K562 (cell line): ENCODE measurements around the gene DBH.

Experiments used
- CBX5 ChIP-seq: IDR thresholded peaks from 2 replicates; pipeline ENCODE4 v1.6.1; 2014; ENCODE audit warnings: low read depth, borderline replicate concordance
- HDAC6 ChIP-seq: IDR thresholded peaks from 2 replicates; pipeline ENCODE4 v1.6.1; 2012; ENCODE audit warnings: low read depth, mild to moderate bottlenecking, control low read depth, inconsistent platforms, low read length, moderate library complexity
- JUND ChIP-seq, 2 experiments: IDR thresholded peaks; 2 replicates in 1 of 2; 3 replicates in 1 of 2; pipeline ENCODE4 v1.6.1; 2011; ENCODE audit warnings: borderline replicate concordance in 2 of 2, low read depth in 2 of 2, low read length in 2 of 2, improper control_type of control experiment in 1 of 2, missing biosample characterization in 1 of 2, missing genetic modification characterization in 1 of 2, missing genetic modification reagents in 1 of 2
- POLR2AphosphoS5 ChIP-seq: IDR thresholded peaks from 2 replicates; pipeline ENCODE4 v1.6.1; 2011; ENCODE audit warnings: mild to moderate bottlenecking, low read depth, low read length, moderate library complexity; ENCODE audit not compliant: control insufficient read depth, insufficient read depth
- VEZF1 ChIP-seq: fragments of 200-800 bp; sonication (Bioruptor generic); IDR thresholded peaks from 2 replicates; pipeline ENCODE4 v1.6.1; 2017; ENCODE audit warnings: missing genetic modification characterization, missing compliant biosample characterization
- YY1 ChIP-seq, 3 experiments: IDR thresholded peaks; 2 replicates each; pipeline ENCODE4 v1.6.1; 2011; ENCODE audit warnings: low read length in 2 of 3, mild to moderate bottlenecking in 2 of 3, moderate library complexity in 2 of 3, borderline replicate concordance in 1 of 3, control low read depth in 1 of 3, low read depth in 1 of 3; ENCODE audit not compliant: insufficient read depth in 3 of 3, insufficient replicate concordance in 2 of 3, control insufficient read depth in 1 of 3, insufficient read length in 1 of 3; ENCODE audit errors: extremely low read depth in 1 of 3
- ZBTB34 ChIP-seq: fragments of 250-450 bp; sonication (Bioruptor Pico); IDR thresholded peaks from 2 replicates; pipeline ENCODE4 v1.8.0; 2021; ENCODE audit warnings: mild to moderate bottlenecking, moderate library complexity
- ZNF830 ChIP-seq: fragments of 250-450 bp; sonication (Bioruptor Pico); IDR thresholded peaks from 2 replicates; pipeline ENCODE4 v1.5.0; 2021; ENCODE audit warnings: mild to moderate bottlenecking

GRCh38 chr9:133635098-133635497 is 1.1 kb upstream of the DBH start:
- no peak for TF ChIP-seq YY1 (IDR thresholded peaks at IDR 0.05; ENCODE audit: borderline replicate concordance in 1 of 3, control insufficient read depth in 1 of 3, extremely low read depth in 1 of 3, insufficient read depth in 3 of 3, insufficient read length in 1 of 3, insufficient replicate concordance in 2 of 3, low read depth in 1 of 3, low read length in 2 of 3)
- no peak for TF ChIP-seq JUND (IDR thresholded peaks at IDR 0.05; ENCODE audit: borderline replicate concordance, low read depth, low read length)
- TF ChIP-seq JUND (tag; IDR thresholded peaks at IDR 0.05; ENCODE audit: borderline replicate concordance, low read depth, low read length), result no peak
- TF ChIP-seq VEZF1 (CRISPR knock-in tag), result no peak
- TF ChIP-seq ZBTB34 (CRISPR knock-in tag), result no peak
- no peak for TF ChIP-seq POLR2AphosphoS5
- TF ChIP-seq CBX5, result no peak
- no peak for TF ChIP-seq ZNF830 (CRISPR knock-in tag)
- TF ChIP-seq HDAC6, result no peak
